GM19193 (cell line): ENCODE data around the gene FAM83D.

Experiments
- POLR2A ChIP-seq: IDR thresholded peaks from 4 replicates; pipeline ENCODE4 v1.6.1; 2011; ENCODE audit not compliant: insufficient read depth, insufficient read length; ENCODE audit errors: extremely low read depth

FAM83D gene

DNA sequence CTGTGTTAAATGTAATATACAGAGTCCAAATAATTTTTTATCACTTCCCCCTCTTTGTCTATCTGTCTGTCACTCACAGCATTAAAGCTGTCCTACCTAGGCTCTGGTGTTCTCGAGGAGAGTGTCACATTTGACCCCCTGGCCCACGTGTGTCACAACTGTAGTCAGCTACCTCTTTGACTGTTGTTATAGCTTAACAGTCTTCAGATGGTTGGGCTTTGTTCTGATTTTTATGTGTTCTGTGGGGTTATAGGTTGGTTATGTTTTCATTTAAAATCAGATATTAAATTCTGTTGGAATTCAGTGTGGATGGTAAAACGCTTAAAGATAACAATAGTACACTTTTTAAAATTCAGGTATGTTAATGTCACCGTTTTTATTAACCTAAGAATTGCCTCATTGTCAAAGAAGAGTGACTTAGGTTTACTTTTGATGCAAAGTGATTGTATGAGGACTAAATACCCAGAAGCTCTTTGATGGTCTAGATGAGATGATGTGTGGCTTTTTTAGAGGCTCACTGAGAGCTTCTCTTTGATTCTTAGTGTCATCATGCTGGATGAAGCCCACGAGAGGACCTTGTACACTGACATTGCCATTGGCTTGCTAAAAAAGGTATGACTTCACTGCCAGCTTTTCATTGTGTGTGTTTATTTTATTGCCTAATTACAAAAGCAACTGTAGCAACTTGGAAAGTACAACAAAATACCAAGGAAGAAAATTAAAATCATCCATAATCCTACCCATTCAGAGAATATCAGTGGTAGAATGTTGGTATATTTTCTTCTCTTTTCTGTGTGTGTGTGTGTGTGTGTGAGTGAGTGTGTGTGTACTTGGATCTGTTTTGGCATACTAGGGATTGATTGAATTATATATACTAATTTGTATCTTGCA, 65.8 kb downstream of the FAM83D start:
- no peak for TF ChIP-seq POLR2A

- no peak for TF ChIP-seq POLR2A
Measured at GRCh38 chr20:38995536-38996044, 69.4 kb downstream of the FAM83D start.

DNA sequence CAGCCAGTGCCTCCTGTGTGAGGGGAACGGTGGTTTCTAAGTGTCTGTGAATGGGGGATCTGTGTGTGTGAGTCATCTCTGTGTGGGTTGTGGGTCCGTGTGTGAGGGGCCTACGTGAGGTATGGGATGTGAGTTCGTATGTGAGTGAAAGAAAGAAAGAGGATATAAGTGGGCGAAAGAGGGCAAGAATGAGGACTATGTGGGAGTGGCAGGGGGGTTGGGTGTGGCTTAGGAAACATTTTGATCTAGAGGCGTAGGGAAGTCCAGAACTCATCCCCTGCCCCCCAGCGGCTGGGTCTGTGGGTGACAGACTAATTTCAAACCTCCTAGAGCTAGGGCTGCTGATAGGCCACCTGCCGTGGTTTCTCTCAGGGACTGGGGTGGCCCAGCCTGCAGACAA, 71.4 kb downstream of the FAM83D start:
- TF ChIP-seq POLR2A: no peak

GRCh38 chr20:38999217-38999616, 73.0 kb downstream of the FAM83D start:
- TF ChIP-seq POLR2A: no peak

DNA sequence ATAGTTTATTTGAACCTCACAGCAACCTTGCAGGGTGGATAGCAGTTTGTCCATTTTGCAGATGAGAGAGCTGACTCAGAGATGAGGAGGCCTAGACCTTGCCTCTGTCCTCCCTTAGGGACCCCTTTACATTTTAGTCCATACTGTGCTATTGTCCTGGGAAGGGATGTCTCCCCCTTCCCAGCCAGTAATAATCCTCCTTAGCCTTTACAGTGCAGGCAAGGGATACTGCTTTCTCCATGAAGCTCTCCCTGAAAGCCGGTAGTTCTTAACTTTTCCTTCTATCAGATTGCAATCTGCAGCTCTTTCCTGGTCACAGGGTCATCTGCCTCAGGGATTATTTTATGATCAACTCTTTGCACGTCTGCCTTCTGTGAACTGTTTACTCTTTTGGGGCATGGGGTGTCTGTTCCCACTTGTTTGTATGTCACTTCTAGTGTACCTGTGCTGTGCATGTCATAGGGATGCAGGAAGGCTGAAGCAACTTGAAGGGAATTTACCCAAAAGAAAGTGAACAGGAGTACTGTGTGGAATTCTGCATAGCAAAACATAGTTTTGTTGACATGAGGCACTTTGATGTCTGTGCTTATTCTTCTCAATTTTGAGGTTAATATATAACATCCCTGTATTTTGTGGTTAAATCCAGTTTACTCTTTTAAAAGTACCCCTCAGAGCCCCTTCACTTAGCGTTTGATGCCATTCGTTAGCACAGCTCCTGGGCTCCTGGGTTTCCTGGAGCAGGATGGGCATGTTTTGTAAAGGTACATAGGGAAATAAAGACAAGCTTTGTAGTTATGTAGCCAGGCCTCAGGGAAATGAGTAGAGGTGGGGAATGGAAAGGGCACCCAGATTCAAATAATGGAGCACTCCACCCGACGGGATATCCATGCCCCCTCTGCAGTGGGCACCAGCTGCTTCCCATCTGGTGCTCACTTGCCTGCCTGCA, 74.0 kb downstream of the FAM83D start:
- no peak for TF ChIP-seq POLR2A
